NT2/D1 (cell line): ENCODE results near the gene FYCO1.
"Not testable (repeated sequence)": the region's sequence is repeated elsewhere in the genome, so short reads cannot be mapped to it uniquely, and the experiment has no call there.

Experiments used
- DNase-seq: peaks from one replicate; pipeline ENCODE4 v3.0.0-alpha.2; 2011; ENCODE audit warnings: low read depth, low spot score
- H3K27me3 ChIP-seq: 2 replicates; pipeline ENCODE4 v1.6.0; 2011; ENCODE audit warnings: mild to moderate bottlenecking; ENCODE audit not compliant: insufficient read length, insufficient read depth
- H3K36me3 ChIP-seq: 2 replicates; pipeline ENCODE4 v1.6.1; 2011; ENCODE audit warnings: mild to moderate bottlenecking, low read length, mixed read lengths; ENCODE audit not compliant: insufficient read depth, insufficient read length
- H3K4me1 ChIP-seq: 2 replicates; pipeline ENCODE4 v1.5.1; 2011; ENCODE audit not compliant: insufficient read depth, insufficient read length
- H3K4me3 ChIP-seq: 2 replicates; pipeline ENCODE4 v1.5.1; 2011; ENCODE audit warnings: low read depth; ENCODE audit not compliant: insufficient read length
- H3K9ac ChIP-seq: 2 replicates; pipeline ENCODE4 v1.6.0; 2011; ENCODE audit warnings: low read depth; ENCODE audit not compliant: insufficient read length
- H3K9me3 ChIP-seq: 2 replicates; pipeline ENCODE4 v1.5.1; 2011; ENCODE audit warnings: mild to moderate bottlenecking, low read length; ENCODE audit not compliant: insufficient read depth
- SUZ12 ChIP-seq: IDR thresholded peaks from 2 replicates; pipeline ENCODE4 v1.6.1; 2011; ENCODE audit not compliant: insufficient read length, insufficient read depth; ENCODE audit errors: extremely low read depth
- YY1 ChIP-seq: IDR thresholded peaks from 2 replicates; pipeline ENCODE4 v1.6.1; 2011; ENCODE audit not compliant: insufficient read length, insufficient read depth
- ZNF274 ChIP-seq: IDR thresholded peaks from 2 replicates; pipeline ENCODE4 v1.6.1; 2011; ENCODE audit warnings: mild to moderate bottlenecking, low read depth, low read length

FYCO1 gene

DNA sequence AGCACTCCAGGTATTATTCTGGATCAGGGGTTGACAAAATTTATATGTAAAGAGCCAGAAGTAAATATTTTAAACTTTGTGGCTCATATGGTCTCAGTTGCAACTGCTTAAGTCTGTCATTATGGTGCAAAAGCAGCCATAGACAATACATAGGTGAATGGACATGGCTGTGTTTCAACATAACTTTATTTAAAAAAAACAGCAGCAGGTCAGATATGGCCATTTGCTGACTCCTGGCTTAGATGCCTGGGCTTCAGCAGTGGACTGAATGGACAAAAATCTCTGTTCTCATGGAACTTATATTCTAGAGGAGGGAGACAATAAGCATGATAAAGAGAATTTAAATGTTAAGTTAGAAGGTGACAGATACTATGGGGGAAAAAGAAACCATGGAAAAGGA, 11.7 kb upstream of the FYCO1 start:
- Histone ChIP-seq H3K9ac (no peak overlapping the region), H3K4me3 (no peak overlapping the region), H3K36me3 (no peaks in the 10 kb centered on the region), H3K27me3 (no peaks in the 10 kb centered on the region), H3K9me3 (no peaks in the 10 kb centered on the region), H3K4me1 (no peaks in the 10 kb centered on the region)
- no peak for DNase-seq
- TF ChIP-seq YY1, result no peak
- TF ChIP-seq ZNF274, result no peak
- TF ChIP-seq SUZ12, result no peak

DNA sequence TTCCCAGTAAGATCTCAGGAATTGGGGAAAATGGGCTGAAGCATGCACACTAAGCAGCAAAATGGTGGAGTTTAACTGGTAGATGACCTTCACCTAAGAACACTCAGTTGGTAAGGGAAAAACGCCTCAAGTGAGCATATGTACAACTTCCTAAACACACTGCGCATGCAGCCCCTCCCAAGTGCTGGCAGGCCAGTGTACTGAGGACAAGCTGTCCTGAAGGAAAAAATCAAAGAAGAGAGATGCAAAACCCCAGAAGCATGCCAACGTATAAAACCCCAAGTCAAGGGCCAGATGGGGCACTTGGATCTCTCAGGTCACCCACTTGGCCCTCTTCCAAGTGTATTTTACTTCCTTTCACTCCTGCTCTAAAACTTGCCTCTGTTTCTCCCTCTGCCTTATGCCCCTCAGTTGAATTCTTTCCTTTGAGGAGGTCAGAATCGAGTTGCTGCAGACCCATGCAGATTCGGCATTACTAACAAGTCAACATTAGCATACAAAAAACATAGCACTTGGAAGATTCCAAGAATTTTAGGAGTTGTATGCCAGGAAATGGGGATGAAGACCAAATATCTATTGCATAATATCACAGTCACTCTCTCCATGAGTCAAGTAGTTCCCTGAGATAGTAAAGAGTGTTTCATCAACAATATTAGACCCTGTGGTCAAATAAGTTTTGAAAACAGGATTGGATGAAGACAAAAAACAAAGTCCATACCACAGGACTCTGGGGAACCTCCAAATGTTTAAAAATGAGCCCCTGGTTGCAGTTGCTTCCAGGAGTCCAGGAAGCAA, 10.8 kb upstream of the FYCO1 start:
- no peaks in the 10 kb centered on the region for H3K36me3 ChIP-seq
- H3K9ac ChIP-seq, result no peak overlapping the region
- no peak for DNase-seq
- H3K4me3 ChIP-seq, result no peak overlapping the region
- no peaks in the 10 kb centered on the region for H3K9me3 ChIP-seq
- TF ChIP-seq SUZ12 (no peak), YY1 (no peak), ZNF274 (no peak)
- H3K4me1 ChIP-seq, result no peaks in the 10 kb centered on the region
- H3K27me3 ChIP-seq, result no peaks in the 10 kb centered on the region

DNA sequence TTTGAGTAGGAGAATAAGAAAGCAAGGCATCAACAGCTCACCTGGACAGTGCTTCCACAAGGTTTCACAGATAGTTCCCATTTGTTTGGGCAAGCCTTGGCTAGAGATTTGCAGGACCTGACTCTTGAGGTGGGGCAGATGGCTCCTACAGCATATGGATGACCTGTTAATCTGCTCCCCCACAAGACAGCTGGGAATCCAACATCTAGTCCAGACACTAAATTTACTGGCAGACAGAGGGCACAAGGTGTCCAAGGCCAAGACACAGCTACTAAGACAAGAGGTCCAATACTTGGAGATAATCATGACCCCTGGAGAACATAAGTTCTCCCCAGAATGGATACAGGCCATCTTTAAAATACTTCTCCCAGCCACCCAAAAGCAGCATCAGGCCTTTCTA, 8.1 kb upstream of the FYCO1 start:
- H3K27me3 ChIP-seq, H3K9ac ChIP-seq, H3K4me3 ChIP-seq, H3K36me3 ChIP-seq, H3K4me1 ChIP-seq, H3K9me3 ChIP-seq, DNase-seq: not testable (repeated sequence)

DNA sequence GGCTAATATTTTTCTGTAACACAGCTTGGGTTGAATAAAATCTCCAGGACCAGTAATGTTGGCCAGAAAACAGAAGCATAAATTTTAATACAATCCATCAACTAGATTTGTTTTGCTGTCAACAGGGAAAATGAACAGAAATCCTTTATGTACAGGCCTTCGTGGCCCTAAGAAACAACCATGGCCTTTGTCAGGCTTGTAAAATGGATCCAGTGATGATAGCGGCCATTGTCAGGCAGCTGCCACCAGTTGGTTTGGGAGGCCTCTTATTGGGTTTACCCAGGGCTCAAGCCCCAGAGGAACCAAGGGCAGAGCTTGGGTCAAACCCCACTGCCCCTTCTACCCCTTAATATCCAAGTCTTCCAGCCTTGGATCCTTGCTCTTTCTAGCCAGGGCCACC, 5.6 kb upstream of the FYCO1 start:
- no peaks in the 10 kb centered on the region for H3K9me3 ChIP-seq
- H3K4me3 ChIP-seq, result no peak overlapping the region
- H3K36me3 ChIP-seq, result no peaks in the 10 kb centered on the region
- DNase-seq, result no peak
- no peak overlapping the region for H3K9ac ChIP-seq
- no peaks in the 10 kb centered on the region for H3K27me3 ChIP-seq
- TF ChIP-seq YY1 (no peak), ZNF274 (no peak), SUZ12 (no peak)
- H3K4me1 ChIP-seq, result no peaks in the 10 kb centered on the region

DNA sequence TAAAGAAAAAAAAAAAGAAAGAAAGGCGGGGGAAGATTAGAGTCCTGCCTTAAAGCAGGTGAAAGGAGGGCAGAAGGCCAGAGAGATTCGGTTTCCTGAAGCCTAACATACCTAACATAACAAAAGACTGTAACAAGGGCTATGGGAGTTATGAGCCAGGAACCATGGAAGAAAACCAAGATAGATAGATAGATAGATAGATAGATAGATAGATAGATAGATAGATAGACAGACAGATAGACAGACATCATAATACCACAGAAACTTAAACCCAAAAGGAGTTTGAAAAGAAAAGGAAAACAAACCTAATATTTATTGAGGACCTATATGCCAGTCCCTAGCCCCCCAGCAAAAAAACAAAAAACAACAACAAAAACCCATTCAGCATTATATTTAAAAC, 2.3 kb upstream of the FYCO1 start:
- H3K4me3 ChIP-seq, result no peak overlapping the region
- H3K4me1 ChIP-seq, result peaks cover 2% of the 10 kb centered on the region
- no peak for DNase-seq
- no peaks in the 10 kb centered on the region for H3K27me3 ChIP-seq
- TF ChIP-seq YY1, result no peak
- no peak for TF ChIP-seq SUZ12
- no peak for TF ChIP-seq ZNF274
- H3K9me3 ChIP-seq, result no peaks in the 10 kb centered on the region
- H3K9ac ChIP-seq, result no peak overlapping the region
- H3K36me3 ChIP-seq, result no peaks in the 10 kb centered on the region

DNA sequence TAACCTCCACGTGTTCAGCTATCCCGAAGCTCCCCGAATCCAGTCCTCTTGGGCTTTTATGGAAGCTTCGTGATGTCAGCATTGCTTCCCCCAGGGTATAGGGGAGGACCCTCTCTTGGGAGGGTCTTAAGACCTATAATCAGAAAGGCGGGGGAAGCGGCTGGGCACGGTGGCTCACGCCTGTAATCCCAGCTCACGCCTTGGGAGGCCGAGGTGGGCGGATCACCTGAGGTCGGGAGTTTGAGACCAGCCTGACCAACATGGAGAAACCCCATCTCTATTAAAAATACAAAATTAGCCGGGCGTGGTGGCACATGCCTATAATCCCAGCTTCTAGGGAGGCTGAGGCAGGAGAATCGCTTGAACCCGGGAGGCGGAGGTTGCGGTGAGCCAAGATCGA, 1.9 kb upstream of the FYCO1 start:
- not testable (repeated sequence) for DNase-seq, H3K9ac ChIP-seq, H3K4me3 ChIP-seq, H3K9me3 ChIP-seq, H3K36me3 ChIP-seq, H3K4me1 ChIP-seq, H3K27me3 ChIP-seq

DNA sequence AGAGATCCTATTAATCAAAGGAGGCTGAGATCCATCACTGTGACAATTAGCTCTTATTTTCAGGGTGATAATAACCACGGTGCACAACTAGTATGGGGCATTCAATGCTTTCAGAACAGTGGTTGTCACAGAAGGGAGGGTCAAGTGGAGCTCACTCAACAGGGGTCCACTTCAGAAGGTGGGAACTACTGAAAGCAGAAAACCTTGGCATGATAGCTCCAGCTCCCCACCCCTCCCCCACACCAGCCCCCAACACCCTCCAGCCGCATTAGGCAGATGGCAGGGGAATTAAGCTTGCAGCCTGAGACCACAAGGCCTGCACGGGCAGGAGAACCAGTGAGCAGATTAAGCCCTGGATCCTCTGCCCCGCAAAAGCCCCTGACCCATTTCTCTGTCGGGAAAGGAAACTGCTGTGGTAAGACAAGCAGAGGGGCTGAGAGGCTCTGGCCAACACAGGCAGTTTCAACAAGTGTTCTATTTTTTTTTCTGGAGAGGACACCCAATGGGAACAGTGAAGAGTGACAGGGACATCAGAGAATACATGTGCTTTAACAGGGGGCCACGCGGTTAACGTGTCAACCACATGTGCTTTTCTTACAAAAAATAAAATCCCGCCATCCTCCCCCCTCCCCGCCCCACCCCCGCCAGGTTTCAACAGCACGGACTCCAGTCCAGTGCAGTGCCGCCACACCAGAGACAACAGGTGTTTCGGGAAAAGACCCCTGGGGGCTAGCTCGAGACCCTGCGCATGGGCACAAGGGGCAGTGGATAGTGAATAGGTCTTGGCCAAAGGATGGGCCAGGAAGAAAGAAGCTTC, 997 bp downstream of the FYCO1 start:
- Histone ChIP-seq H3K27me3 (no peaks in the 10 kb centered on the region), H3K36me3 (peaks cover 3% of the 10 kb centered on the region), H3K9ac (peak overlapping the region; percentile 77), H3K4me3 (peak overlapping the region; percentile 76), H3K4me1 (peaks cover 9% of the 10 kb centered on the region), H3K9me3 (no peaks in the 10 kb centered on the region)
- TF ChIP-seq SUZ12, result no peak
- TF ChIP-seq ZNF274, result no peak
- TF ChIP-seq YY1, result no peak
- DNase-seq, result no peak
